ENCODE measurements around the gene KRT17.
"Not testable (repeated sequence)": the region's sequence is repeated elsewhere in the genome, so short reads cannot be mapped to it uniquely, and the experiment has no call there.

Gene KRT17

GRCh38 chr17:41613277-41614082, 10.9 kb downstream of the KRT17 start:
- Mint-ChIP-seq H3K27me3 (peaks cover 15% of the 10 kb centered on the region), H3K4me1 (no peaks in the 10 kb centered on the region), H3K4me3 (no peak overlapping the region), H3K27ac (no peak overlapping the region), H3K36me3 (no peaks in the 10 kb centered on the region), H3K9me3 (no peaks in the 10 kb centered on the region)
- DNase-seq (ENCODE audit: low spot score in 2 of 2) (no peak), ATAC-seq (ENCODE audit: low read depth) (no peak)

GRCh38 chr17:41612376-41613160, 11.8 kb downstream of the KRT17 start, which contains the start of gene KRT16:
Gene KRT16 (minus strand): TSS chr17:41612767. CDS start chr17:41612688, 79 bp downstream.
- peaks cover 16% of the 10 kb centered on the region for H3K27me3 Mint-ChIP-seq
- H3K4me1 Mint-ChIP-seq; H3K27ac Mint-ChIP-seq; H3K9me3 Mint-ChIP-seq; H3K36me3 Mint-ChIP-seq; ATAC-seq (ENCODE audit: low read depth); DNase-seq (ENCODE audit: low spot score in 2 of 2); H3K4me3 Mint-ChIP-seq: not testable (repeated sequence)

GRCh38 chr17:41610965-41611640, 13.3 kb downstream of the KRT17 start:
- Mint-ChIP-seq H3K9me3 (peaks cover 11% of the 10 kb centered on the region), H3K27me3 (peaks cover 19% of the 10 kb centered on the region), H3K36me3 (peaks cover 3% of the 10 kb centered on the region), H3K27ac (no peak overlapping the region), H3K4me1 (no peaks in the 10 kb centered on the region), H3K4me3 (no peak overlapping the region)
- no peak for ATAC-seq (ENCODE audit: low read depth)
- DNase-seq (ENCODE audit: low spot score in 2 of 2) = no peak

- not testable (repeated sequence) for DNase-seq (ENCODE audit: low spot score in 2 of 2); H3K4me3 Mint-ChIP-seq; H3K4me1 Mint-ChIP-seq; H3K36me3 Mint-ChIP-seq; ATAC-seq (ENCODE audit: low read depth); H3K27ac Mint-ChIP-seq
- Mint-ChIP-seq H3K9me3 (peaks cover 14% of the 10 kb centered on the region), H3K27me3 (peaks cover 19% of the 10 kb centered on the region)
Measured at GRCh38 chr17:41610061-41610517, 14.3 kb downstream of the KRT17 start.

GRCh38 chr17:41606930-41607329, 17.4 kb downstream of the KRT17 start:
- ATAC-seq (ENCODE audit: low read depth); H3K4me1 Mint-ChIP-seq; H3K27ac Mint-ChIP-seq; H3K36me3 Mint-ChIP-seq; DNase-seq (ENCODE audit: low spot score in 2 of 2); H3K4me3 Mint-ChIP-seq: not testable (repeated sequence)
- H3K9me3 Mint-ChIP-seq = peaks cover 14% of the 10 kb centered on the region
- peaks cover 13% of the 10 kb centered on the region for H3K27me3 Mint-ChIP-seq

GRCh38 chr17:41602524-41602923, 21.9 kb downstream of the KRT17 start:
- H3K4me3 Mint-ChIP-seq = no peak overlapping the region

GRCh38 chr17:41600318-41600717, 24.1 kb downstream of the KRT17 start:
- DNase-seq (ENCODE audit: low spot score in 2 of 2) = no peak
- Mint-ChIP-seq H3K36me3 (no peaks in the 10 kb centered on the region), H3K4me3 (no peak overlapping the region), H3K27ac (no peak overlapping the region), H3K4me1 (no peaks in the 10 kb centered on the region), H3K9me3 (peaks cover 4% of the 10 kb centered on the region), H3K27me3 (peaks cover 9% of the 10 kb centered on the region)
- ATAC-seq (ENCODE audit: low read depth) = no peak

More at GRCh38 chr17:41602524-41602923, 21.9 kb downstream of the KRT17 start:
- peaks cover 10% of the 10 kb centered on the region for H3K27me3 Mint-ChIP-seq
- H3K27ac Mint-ChIP-seq = no peak overlapping the region
- ATAC-seq (ENCODE audit: low read depth) = no peak
- no peaks in the 10 kb centered on the region for H3K4me1 Mint-ChIP-seq
- DNase-seq (ENCODE audit: low spot score in 2 of 2) = no peak
- H3K9me3 Mint-ChIP-seq = peaks cover 15% of the 10 kb centered on the region
- peaks cover 3% of the 10 kb centered on the region for H3K36me3 Mint-ChIP-seq

GRCh38 chr17:41599680-41600079, 24.7 kb downstream of the KRT17 start:
- H3K27ac Mint-ChIP-seq = no peak overlapping the region
- H3K27me3 Mint-ChIP-seq = peaks cover 11% of the 10 kb centered on the region
- DNase-seq (ENCODE audit: low spot score in 2 of 2) = no peak
- H3K4me3 Mint-ChIP-seq = no peak overlapping the region
- ATAC-seq (ENCODE audit: low read depth) = no peak
- H3K36me3 Mint-ChIP-seq = no peaks in the 10 kb centered on the region
- peaks cover 4% of the 10 kb centered on the region for H3K9me3 Mint-ChIP-seq
- no peaks in the 10 kb centered on the region for H3K4me1 Mint-ChIP-seq

- no peak for ATAC-seq (ENCODE audit: low read depth)
- no peak for DNase-seq (ENCODE audit: low spot score in 2 of 2)
- H3K4me1 Mint-ChIP-seq = no peaks in the 10 kb centered on the region
- peaks cover 4% of the 10 kb centered on the region for H3K9me3 Mint-ChIP-seq
- H3K27ac Mint-ChIP-seq = no peak overlapping the region
- H3K4me3 Mint-ChIP-seq = no peak overlapping the region
- no peaks in the 10 kb centered on the region for H3K36me3 Mint-ChIP-seq
- peaks cover 18% of the 10 kb centered on the region for H3K27me3 Mint-ChIP-seq
Measured at GRCh38 chr17:41595585-41595984, 28.8 kb downstream of the KRT17 start.

- Mint-ChIP-seq H3K4me1 (no peaks in the 10 kb centered on the region), H3K4me3 (no peak overlapping the region), H3K27me3 (peaks cover 22% of the 10 kb centered on the region), H3K36me3 (no peaks in the 10 kb centered on the region), H3K27ac (no peak overlapping the region), H3K9me3 (peaks cover 4% of the 10 kb centered on the region)
- ATAC-seq (ENCODE audit: low read depth) (no peak), DNase-seq (ENCODE audit: low spot score in 2 of 2) (no peak)
Measured at GRCh38 chr17:41594363-41594915, 29.9 kb downstream of the KRT17 start.

- ATAC-seq (ENCODE audit: low read depth) = no peak
- Mint-ChIP-seq H3K4me1 (no peaks in the 10 kb centered on the region), H3K36me3 (no peaks in the 10 kb centered on the region), H3K4me3 (no peak overlapping the region), H3K27me3 (peaks cover 23% of the 10 kb centered on the region), H3K9me3 (peaks cover 1% of the 10 kb centered on the region), H3K27ac (no peak overlapping the region)
- DNase-seq (ENCODE audit: low spot score in 2 of 2) = no peak
Measured at GRCh38 chr17:41593306-41593981, 30.9 kb downstream of the KRT17 start.

- DNase-seq (ENCODE audit: low spot score in 2 of 2) (no peak), ATAC-seq (ENCODE audit: low read depth) (no peak)
- Mint-ChIP-seq H3K9me3 (peaks cover under 1% of the 10 kb centered on the region), H3K4me1 (no peaks in the 10 kb centered on the region), H3K36me3 (no peaks in the 10 kb centered on the region), H3K4me3 (no peak overlapping the region), H3K27ac (no peak overlapping the region), H3K27me3 (peaks cover 23% of the 10 kb centered on the region)
Measured at GRCh38 chr17:41592601-41593305, 31.6 kb downstream of the KRT17 start.

- Mint-ChIP-seq H3K36me3 (no peaks in the 10 kb centered on the region), H3K4me1 (no peaks in the 10 kb centered on the region), H3K27me3 (peaks cover 19% of the 10 kb centered on the region), H3K4me3 (no peak overlapping the region), H3K9me3 (no peaks in the 10 kb centered on the region), H3K27ac (no peak overlapping the region)
- no peak for ATAC-seq (ENCODE audit: low read depth)
- DNase-seq (ENCODE audit: low spot score in 2 of 2) = no peak
Measured at GRCh38 chr17:41589301-41589700, 35.1 kb downstream of the KRT17 start.

All from memory B cell (primary cell).